Measurements from ENCODE around the gene CYP27B1. TPM values are rescaled to one million over a fixed set of nuclear protein-coding genes. Genes with fewer than 3 reads are reported as not detected.

CYP27B1 gene
- total RNA-seq, 1 experiment from 2014 or later, result 11.6 TPM

DNA sequence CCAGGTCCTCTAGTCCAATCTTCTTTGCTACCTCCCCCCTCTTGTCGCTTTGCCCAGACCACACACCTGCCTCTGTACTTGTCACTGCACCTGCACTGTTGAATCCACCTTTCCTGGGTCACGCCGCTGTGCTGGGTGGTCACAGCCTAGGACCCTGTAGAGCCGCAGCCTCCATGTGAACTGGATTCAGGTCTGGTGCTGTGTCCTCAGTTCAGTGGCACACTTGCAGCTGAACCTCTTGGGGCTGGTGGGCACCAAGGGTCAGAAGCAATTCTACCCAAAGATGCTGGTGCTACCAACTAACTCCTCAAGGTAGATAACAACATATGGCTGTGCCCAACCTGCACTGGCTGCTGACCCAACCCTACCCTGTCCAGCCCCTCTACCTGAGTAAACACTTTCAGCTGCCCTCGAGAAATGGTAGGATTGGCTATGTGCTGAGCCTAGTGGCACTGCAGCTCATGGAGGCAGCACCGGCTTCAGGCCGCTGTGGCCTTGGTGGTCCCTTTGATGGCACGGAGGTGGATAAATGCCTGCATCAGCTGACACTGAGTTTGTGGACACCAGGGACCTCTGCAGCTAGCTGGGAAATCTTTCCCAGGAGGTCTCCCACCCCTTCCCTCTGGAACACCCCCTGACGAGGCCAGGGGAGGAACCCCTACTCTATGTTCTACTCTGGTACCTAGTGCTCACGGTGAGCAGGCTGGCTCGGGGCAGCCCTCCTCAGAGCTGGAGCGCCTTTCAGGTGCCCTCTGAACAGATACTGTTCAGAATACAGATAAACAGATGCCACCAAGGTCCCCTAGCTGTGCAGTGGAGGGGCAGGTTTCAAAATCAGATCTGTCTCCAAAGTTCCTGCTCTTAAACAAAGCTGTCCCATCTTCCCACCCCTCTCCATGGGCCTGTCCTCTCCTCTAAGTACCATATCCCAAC, 42.6 kb downstream of the CYP27B1 start:
- H4K20me1 ChIP-seq (ENCODE audit: insufficient read depth), result no peaks in the 10 kb centered on the region
- no peak overlapping the region for H2AFZ ChIP-seq (ENCODE audit: low read depth, low read length, poor library complexity, severe bottlenecking)
- no peaks in the 10 kb centered on the region for H3K9me2 ChIP-seq (ENCODE audit: insufficient read depth)
- ChIA-PET POLR2A (no interaction called here), RAD21 (ENCODE audit: low non-redundant PET in 1 of 2, low total read pairs in 2 of 2, uncharacterized antibody in 2 of 2, unreplicated experiment in 2 of 2) (no interaction called here), CTCF (interaction anchor here (3.1 kb wide), 1 partner anchor 141 kb away, joined by 15 read pairs; no protein-coding TSS in a partner anchor)
- DNase-seq (ENCODE audit: low read depth, low spot score) (no peak), ATAC-seq (no peak)
- no peak overlapping the region for H3K4me3 ChIP-seq (replicated peaks in 1 of 2; ENCODE audit: low read depth in 1 of 2, low read length in 2 of 2)
- H3K27me3 ChIP-seq (ENCODE audit: insufficient read depth, low read length), result no peaks in the 10 kb centered on the region
- intact Hi-C loops (cut with micrococcal nuclease), result no loop called here
- TF ChIP-seq JUND (IDR thresholded peaks at IDR 0.05) (no peak), POLR2AphosphoS5 (IDR thresholded peaks at IDR 0.05; ENCODE audit: low read depth, low read length) (peak; percentile 31; the same call in 1 of the 2 replicates)
- no TSS peak for BruUV-seq (replicated peaks)
- no peak overlapping the region for H3K9ac ChIP-seq (ENCODE audit: low read length)
- H3K27ac ChIP-seq (ENCODE audit: low read depth, low read length), result no peak overlapping the region
- H3K9me3 ChIP-seq (ENCODE audit: control insufficient read depth in 1 of 2, insufficient read depth in 1 of 2, low read depth in 1 of 2, low read length in 2 of 2), result no peaks in the 10 kb centered on the region
- H3K79me2 ChIP-seq (ENCODE audit: insufficient read depth, low read length), result no peaks in the 10 kb centered on the region
- peaks cover 4% of the 10 kb centered on the region in 2 experiments; a peak in 2 of 4 replicates for H3K36me3 ChIP-seq (ENCODE audit: control insufficient read depth in 1 of 2, insufficient read depth in 2 of 2, low read length in 2 of 2)
- H3K4me2 ChIP-seq (ENCODE audit: low read length), result no peak overlapping the region
- H3K4me1 ChIP-seq (ENCODE audit: control insufficient read depth in 1 of 2, insufficient read depth in 2 of 2, low read length in 2 of 2), result peaks cover 7 to 18% of the 10 kb centered on the region in 2 experiments; a peak in 3 of 4 replicates

DNA sequence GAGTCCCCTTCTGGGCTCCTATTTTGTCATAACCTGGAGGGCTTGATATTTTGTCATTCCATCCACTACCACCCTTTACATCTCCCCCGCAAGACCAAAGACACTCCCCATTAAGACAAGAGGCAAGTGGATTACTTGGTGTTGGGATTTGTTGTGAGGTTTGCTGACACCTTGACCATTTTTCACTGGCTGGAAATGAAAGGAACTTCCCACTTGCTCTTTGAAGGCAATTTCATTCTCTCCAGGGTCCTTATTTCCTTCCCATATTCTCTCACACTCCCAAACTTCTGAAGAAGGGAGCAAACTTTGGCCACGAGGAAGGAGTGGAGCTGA, 43.3 kb downstream of the CYP27B1 start:
- Histone ChIP-seq H3K79me2 (ENCODE audit: insufficient read depth, low read length) (no peaks in the 10 kb centered on the region), H3K4me1 (ENCODE audit: control insufficient read depth in 1 of 2, insufficient read depth in 2 of 2, low read length in 2 of 2) (peaks cover 7 to 18% of the 10 kb centered on the region in 2 experiments; a peak in 3 of 4 replicates), H3K27ac (ENCODE audit: low read depth, low read length) (no peak overlapping the region), H3K9me2 (ENCODE audit: insufficient read depth) (no peaks in the 10 kb centered on the region), H3K36me3 (ENCODE audit: control insufficient read depth in 1 of 2, insufficient read depth in 2 of 2, low read length in 2 of 2) (peaks cover 4 to 7% of the 10 kb centered on the region in 2 experiments; a peak in 3 of 4 replicates), H2AFZ (ENCODE audit: low read depth, low read length, poor library complexity, severe bottlenecking) (no peak overlapping the region), H3K4me2 (ENCODE audit: low read length) (no peak overlapping the region), H3K9ac (ENCODE audit: low read length) (no peak overlapping the region), H3K27me3 (ENCODE audit: insufficient read depth, low read length) (no peaks in the 10 kb centered on the region), H3K9me3 (ENCODE audit: control insufficient read depth in 1 of 2, insufficient read depth in 1 of 2, low read depth in 1 of 2, low read length in 2 of 2) (no peaks in the 10 kb centered on the region), H3K4me3 (replicated peaks in 1 of 2; ENCODE audit: low read depth in 1 of 2, low read length in 2 of 2) (no peak overlapping the region), H4K20me1 (ENCODE audit: insufficient read depth) (no peaks in the 10 kb centered on the region)
- intact Hi-C loops (cut with micrococcal nuclease), result no loop called here
- POLR2A ChIA-PET, result no interaction called here
- RAD21 ChIA-PET (ENCODE audit: low non-redundant PET in 1 of 2, low total read pairs in 2 of 2, uncharacterized antibody in 2 of 2, unreplicated experiment in 2 of 2), result no interaction called here
- no peak for DNase-seq (ENCODE audit: low read depth, low spot score)
- no TSS peak for BruUV-seq (replicated peaks)
- TF ChIP-seq ZFX (IDR thresholded peaks at IDR 0.05) (no peak), RAD21 (IDR thresholded peaks at IDR 0.05; ENCODE audit: low read depth) (no peak), EZH2 (IDR thresholded peaks at IDR 0.05) (no peak)
- TF ChIP-seq, protein P1, sequence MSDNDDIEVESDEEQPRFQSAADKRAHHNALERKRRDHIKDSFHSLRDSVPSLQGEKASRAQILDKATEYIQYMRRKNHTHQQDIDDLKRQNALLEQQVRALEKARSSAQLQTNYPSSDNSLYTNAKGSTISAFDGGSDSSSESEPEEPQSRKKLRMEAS (IDR thresholded peaks at IDR 0.05), result no peak
- no peak for ATAC-seq
- CTCF ChIA-PET, result no interaction called here

All from HCT116 (cell line).